ENCODE measurements around the gene ARHGAP11A.

DNA sequence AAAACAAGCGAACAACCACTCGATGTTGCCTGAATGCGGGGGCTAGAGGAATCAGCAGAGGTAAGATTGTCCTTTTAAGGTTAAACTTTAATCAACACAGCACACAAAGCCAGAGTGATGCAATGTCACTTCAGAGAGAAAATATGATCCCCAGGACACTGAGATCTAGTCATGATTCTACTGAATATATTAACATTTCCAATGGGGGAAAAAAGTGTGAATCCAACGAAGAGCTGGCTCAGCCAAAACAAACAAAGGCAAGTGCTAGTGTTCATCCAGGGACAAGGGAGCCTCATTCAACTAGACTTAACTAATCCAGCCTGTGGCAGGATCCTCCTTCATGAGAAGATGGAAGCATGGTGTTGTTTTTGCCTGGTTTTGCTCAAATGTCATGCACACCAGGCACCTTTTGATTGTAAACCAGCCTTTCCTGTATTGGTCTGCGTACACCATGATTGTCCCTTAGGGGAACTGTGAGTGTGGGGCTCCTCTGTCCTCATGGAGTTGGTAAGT is 62.0 kb downstream of the ARHGAP11A start:
- TF ChIP-seq, protein P1, sequence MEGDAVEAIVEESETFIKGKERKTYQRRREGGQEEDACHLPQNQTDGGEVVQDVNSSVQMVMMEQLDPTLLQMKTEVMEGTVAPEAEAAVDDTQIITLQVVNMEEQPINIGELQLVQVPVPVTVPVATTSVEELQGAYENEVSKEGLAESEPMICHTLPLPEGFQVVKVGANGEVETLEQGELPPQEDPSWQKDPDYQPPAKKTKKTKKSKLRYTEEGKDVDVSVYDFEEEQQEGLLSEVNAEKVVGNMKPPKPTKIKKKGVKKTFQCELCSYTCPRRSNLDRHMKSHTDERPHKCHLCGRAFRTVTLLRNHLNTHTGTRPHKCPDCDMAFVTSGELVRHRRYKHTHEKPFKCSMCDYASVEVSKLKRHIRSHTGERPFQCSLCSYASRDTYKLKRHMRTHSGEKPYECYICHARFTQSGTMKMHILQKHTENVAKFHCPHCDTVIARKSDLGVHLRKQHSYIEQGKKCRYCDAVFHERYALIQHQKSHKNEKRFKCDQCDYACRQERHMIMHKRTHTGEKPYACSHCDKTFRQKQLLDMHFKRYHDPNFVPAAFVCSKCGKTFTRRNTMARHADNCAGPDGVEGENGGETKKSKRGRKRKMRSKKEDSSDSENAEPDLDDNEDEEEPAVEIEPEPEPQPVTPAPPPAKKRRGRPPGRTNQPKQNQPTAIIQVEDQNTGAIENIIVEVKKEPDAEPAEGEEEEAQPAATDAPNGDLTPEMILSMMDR (IDR thresholded peaks at IDR 0.05): no peak
- no peak for TF ChIP-seq ZFX (IDR thresholded peaks at IDR 0.05; ENCODE audit: borderline replicate concordance)
